Stimulated activated CD4-positive, alpha-beta T cell treated with anti-CD3 and anti-CD28 coated beads, Interleukin-4, amount 100 ng/mL, for 24 hours (primary cell): ENCODE measurements around the gene PLTP.
A peak's percentile ranks its signal among the peaks of the same experiment; 100 is the strongest.
"Not testable (repeated sequence)": the region's sequence is repeated elsewhere in the genome, so short reads cannot be mapped to it uniquely, and the experiment has no call there.

ENCODE experiments used
- DNase-seq: peaks from one replicate; pipeline ENCODE4 v3.0.0-alpha.2; 2020

The PLTP gene

GRCh38 chr20:45911486-45912343 lies at the start of gene PLTP:
Gene PLTP (minus strand): TSS chr20:45912155. CDS start chr20:45911452, 703 bp downstream.
- peak; percentile 24 for DNase-seq

DNA sequence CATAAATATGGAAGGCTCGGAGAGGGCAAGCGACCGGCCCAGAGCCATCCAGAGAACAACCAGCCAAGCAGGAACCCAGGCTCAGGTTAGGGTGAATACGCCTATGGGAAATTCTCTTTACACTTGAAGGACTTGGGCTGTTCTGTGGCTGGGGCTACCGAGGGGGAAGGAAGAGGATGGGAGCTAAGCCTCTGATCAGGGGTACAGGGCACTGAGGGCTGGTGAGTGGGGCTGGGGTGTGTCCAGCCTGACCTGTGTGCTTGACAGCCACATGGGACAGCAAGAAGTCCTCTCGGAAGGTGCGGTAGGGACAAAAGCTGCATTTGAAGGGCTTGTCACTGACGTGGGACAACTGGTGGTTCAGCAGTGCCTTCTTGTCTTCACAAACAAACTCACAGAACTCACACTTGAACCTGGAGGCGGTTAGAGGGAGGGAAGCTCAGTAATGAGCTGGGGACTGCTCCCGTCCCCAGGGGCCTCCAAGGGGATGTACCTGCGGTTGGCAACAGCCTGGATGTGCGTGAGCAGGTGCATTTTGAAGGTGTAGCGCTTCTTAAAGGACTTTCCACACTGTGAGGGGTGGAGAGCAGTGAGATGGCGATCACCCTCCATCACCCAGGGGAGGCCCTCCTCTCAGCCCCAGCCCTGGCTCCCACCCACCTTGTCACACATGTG lies 48.1 kb upstream of the PLTP start:
- no peak for DNase-seq

DNA sequence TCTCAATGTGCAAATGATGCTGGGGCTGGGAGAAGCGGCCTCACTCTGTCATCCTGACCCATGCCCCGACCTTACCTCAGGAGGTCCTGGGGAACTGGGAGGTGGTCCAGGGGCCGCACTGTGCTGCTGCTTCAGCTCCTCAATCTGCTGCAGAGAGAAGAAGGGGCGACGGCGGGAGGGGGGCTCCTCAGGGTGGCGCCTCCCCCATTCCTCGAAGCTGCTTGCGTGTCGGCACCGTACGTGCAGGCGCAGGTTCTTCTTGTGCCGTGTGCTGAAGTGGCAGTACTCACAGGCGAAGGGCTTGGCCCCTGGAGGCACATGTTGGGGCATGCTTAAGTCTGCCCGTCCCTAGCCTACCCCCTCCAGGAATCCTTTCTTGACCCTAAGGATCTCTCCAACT lies 47.2 kb upstream of the PLTP start:
- DNase-seq: no peak

DNA sequence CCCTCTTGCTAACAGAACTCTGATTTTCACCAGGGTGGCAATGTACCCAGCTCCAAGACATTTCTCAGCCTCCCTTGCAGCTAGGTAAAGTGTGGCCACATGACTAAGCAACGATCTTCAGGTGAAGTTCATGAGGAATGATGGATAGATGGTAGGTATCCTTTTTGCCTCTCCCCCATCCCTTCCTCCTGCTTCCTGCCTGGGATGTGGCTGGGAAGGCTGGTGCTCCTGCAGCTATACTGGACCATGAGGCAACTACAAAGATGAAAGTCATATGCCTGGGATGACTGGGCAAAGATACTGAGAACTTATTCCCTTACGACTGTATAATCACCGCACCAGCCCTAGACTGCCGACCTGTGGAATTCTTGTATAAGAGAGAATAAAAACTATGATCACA lies 46.6 kb upstream of the PLTP start:
- DNase-seq: no peak

- no peak for DNase-seq
These were observed 45.3 kb upstream of the PLTP start for GRCh38 chr20:45957021-45957941.

- not testable (repeated sequence) for DNase-seq
These were observed 44.4 kb upstream of the PLTP start for GRCh38 chr20:45956326-45956725.

DNA sequence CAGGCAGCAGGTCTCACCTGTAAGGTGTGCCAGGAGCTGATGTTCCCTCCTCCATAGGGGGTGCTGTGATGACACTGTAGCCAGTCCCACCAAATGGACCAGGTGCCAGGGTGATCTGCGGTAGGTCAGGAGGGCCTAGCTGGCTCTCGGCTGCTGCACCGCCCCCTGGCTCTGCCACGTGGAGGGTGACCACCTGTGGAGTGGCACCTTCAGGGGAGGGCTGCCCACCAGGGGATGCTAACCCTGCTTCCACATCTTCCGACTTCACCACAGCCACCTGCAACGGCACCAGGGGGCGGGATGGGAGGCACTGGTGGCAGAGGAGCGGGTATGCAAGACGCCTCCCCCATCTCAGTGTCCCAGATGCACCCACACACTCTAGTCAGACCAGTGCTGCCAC lies 41.7 kb upstream of the PLTP start:
- no peak for DNase-seq

GRCh38 chr20:45952861-45953260 lies 40.9 kb upstream of the PLTP start:
- no peak for DNase-seq

DNA sequence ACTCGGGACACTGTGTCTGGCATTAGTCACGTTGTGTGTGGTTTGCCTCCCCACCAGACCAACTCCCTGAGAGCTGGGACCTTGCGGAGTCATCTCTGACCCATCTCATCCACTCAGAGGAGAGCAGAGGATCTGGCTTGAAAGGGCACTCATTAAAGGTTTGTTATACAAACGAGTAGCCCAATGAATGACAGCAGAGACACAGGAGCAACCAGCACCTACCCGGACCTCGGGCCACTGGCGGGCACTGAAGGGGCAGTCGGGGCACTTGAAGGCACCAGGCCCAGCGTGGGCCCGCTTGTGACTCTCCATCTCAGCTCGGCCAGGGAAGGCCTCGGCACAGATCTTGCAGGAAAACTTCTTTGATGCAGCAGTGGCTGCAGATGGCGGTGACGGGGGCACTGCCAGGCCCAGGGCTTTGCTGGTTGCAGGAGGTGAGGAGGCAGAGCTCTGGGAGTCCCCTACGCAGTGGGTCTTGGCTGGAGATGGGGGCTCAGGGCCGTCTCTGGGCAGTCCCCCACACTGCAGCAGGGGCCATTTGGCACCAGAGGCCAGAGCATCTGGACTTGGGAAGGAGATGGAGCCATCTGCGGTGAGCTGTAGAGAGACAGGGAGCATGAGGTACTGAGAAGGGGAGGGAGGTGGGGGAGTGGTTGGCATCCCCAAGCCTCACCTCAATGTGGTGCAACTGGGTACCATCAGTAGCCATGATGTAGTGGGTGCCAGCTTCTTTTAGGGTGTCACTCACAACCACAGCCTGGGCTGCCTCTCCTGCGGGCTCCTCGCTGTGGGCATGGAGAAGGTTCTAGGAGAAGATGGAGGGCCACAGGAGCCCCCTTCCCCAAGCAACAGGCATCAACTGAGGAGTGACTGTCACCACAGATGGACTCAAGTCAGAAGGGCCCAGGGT lies 40.2 kb upstream of the PLTP start:
- DNase-seq: no peak

DNA sequence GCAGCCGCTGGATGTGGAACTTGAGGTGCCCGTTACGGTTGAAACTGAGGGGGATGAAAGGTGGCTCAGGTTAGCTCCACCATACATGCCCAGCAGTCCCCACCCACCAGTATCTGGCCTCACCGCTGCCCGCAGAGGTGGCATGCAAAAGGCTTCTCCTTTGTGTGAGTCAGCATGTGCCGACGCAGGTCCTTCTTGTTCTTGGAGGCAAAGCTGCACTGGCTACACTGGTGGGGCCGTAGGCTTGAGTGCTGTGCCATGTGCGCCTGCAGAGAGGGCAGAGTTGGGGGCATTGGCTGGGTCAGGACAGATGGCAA lies 38.3 kb upstream of the PLTP start:
- no peak for DNase-seq

- DNase-seq: no peak
These were observed 37.8 kb upstream of the PLTP start for GRCh38 chr20:45949542-45950329.

DNA sequence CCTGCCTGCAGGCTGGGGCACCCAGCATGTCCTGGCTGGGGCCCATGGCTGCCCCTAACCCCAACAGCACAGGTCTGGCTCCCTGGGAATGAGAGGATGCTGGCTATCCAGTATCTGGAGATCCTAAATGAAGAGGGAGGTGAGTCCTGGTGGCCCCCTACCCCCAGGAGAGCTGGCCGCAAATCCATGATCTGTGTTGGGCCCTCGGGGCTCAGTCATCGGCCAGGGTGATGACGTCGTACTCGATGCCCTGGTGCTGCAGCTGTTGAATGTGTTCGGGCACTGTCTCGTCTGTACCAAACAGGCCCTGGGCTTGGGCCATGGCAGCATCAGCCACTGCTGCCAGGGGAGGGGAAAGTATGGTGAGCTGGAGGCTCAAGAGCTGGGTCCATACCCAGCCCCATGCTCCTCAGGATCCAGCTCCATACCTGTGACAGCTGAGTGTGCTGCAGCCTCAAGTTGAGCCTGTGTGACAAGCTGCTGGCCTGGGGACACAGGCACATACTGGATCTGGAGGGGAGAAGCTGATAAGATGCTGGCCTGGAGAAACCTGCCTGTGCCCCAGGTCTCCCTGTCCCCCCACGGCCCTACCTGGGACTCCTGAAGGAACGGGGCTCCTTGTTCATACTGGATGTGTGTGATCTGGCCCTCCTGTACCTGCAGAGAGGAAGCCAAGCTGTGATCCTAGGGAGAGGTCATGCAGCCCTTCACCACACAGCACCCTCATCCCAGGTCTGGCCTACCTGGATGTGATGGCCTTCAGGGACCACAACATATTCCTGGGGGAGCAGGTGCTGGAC lies 37.0 kb upstream of the PLTP start:
- DNase-seq: no peak

- DNase-seq: no peak
These were observed 36.3 kb upstream of the PLTP start for GRCh38 chr20:45948261-45948733.

DNA sequence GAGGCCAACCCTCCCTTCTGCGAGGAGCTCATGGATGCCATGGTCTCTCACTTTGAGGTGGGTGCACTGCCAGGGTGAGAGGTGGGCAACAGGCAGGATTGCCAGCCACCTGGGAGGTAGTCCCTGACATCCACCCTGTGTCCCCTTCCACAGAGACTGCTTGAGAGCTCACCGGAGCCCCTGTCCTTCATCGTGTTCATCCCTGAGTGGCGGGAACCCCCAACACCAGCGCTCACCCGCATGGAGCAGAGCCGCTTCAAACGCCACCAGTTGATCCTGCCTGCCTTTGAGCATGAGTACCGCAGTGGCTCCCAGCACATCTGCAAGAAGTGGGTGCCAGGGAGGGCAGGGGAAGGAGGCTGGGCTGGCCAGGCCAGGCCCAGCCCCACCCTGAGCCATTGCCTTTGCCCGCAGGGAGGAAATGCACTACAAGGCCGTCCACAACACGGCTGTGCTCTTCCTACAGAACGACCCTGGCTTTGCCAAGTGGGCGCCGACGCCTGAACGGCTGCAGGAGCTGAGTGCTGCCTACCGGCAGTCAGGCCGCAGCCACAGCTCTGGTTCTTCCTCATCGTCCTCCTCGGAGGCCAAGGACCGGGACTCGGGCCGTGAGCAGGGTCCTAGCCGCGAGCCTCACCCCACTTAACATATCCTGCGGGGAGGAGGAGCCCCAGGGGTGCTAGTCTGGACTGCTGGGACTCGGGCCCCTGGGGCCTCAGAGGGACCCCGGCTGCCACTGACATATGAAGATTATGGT lies 35.3 kb upstream of the PLTP start:
- DNase-seq: no peak

DNA sequence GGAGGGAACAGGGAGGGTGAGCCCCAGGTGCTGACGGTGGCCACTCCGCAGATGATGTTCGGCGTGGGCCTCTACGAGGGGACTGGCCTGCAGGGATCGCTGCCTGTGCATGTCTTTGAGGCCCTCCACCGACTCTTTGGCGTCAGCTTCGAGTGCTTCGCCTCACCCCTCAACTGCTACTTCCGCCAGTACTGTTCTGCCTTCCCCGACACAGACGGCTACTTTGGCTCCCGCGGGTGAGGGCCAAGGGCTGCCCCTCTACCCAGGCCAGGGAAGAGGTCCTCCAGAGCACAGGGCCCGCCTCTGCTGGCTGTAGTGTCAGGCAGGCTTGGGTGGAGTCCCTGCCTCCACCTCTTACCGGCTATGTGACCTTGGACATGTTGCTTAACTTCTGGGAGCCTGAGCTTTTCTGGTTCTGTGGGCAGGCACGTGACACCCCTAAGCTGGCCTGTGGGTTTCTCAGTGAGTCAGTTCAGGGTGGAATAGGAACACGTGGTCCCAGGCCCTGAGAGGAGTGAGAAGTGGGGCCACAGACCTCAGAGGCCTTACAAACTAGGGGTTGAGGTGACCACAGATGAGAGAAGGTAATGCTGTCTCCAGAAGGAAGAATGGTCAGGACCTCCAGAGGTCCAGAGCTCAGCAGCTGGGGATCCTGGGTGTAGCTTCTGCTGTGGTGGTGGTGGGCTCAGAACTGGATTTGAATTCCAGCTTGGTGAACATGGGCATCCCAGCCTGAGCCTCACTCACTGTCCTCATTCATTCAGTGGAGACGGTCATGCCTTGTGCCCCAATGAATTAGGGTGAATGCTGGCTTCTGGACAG lies 34.4 kb upstream of the PLTP start:
- DNase-seq: peak; percentile 36

GRCh38 chr20:45945678-45946148 lies 33.8 kb upstream of the PLTP start:
- no peak for DNase-seq

DNA sequence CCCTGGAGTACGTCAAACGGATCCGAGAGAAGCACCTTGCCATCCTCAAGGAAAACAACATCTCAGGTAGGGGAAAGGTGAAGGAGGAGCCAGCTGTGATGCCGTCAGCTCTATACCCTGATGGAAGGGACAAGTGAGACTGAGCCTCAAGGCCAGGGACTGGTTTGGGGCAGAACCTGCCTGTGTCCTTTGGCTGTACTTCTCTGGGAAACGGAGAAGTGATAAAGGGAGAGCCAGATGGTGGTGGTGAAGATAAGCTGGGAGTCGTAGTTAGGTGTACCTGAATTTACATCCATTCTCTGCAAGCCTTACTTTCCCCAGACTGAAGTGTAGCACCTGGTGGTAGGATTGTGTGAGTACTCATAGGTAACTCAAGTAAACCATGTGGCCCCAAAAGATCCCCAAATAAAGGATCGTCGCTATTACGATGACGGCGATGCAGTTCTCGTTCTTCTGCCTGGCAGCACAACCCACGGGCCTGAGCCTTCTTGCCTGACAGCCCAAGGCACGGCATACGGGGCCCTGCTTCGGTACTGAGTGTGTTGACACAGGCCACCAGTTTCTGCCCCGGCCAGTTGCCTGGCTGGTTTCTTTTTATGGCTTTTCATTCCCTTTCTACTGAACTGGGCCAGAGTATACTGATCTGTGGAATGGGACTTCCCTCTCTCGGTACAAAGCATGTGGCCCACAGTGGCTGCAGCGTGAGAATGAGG lies 33.2 kb upstream of the PLTP start:
- no peak for DNase-seq
